ENCODE results near the gene KRTAP4-11. TPM values are rescaled to one million over a fixed set of nuclear protein-coding genes. Genes with fewer than 3 reads are reported as not detected.

Gene KRTAP4-11
- total RNA-seq, 4 donors from 2014 or later, result not detected

DNA sequence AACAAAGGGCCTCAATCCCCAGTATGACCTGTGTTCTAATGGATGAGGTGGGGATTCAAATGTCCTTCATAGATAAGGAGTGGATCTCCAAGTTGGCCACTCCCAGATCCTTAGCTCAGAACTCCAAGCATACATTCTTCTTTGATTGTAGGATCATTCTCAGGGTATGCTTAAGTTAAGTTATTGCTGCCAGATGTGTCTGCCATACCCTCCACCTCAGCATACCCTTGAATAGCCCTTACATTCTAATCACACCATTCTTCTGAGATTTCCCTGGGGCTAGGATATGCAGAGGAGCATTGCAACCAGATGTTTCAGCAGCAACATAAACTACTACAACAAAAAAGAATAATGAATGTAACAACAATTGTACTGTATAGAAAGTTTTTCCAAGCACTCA is 50.9 kb downstream of the KRTAP4-11 start:
- no peak for TF ChIP-seq POLR2A (IDR thresholded peaks at IDR 0.05)
- TF ChIP-seq, protein P1, sequence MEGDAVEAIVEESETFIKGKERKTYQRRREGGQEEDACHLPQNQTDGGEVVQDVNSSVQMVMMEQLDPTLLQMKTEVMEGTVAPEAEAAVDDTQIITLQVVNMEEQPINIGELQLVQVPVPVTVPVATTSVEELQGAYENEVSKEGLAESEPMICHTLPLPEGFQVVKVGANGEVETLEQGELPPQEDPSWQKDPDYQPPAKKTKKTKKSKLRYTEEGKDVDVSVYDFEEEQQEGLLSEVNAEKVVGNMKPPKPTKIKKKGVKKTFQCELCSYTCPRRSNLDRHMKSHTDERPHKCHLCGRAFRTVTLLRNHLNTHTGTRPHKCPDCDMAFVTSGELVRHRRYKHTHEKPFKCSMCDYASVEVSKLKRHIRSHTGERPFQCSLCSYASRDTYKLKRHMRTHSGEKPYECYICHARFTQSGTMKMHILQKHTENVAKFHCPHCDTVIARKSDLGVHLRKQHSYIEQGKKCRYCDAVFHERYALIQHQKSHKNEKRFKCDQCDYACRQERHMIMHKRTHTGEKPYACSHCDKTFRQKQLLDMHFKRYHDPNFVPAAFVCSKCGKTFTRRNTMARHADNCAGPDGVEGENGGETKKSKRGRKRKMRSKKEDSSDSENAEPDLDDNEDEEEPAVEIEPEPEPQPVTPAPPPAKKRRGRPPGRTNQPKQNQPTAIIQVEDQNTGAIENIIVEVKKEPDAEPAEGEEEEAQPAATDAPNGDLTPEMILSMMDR (IDR thresholded peaks at IDR 0.05), result no peak
- no peak for TF ChIP-seq EP300 (IDR thresholded peaks at IDR 0.05)
- Histone ChIP-seq H3K4me1 (no peaks in the 10 kb centered on the region), H3K36me3 (no peaks in the 10 kb centered on the region), H3K4me3 (no peak overlapping the region), H3K9me3 (no peaks in the 10 kb centered on the region), H3K27me3 (no peaks in the 10 kb centered on the region), H3K27ac (no peak overlapping the region)
- no peak for DNase-seq (ENCODE audit: low spot score in 2 of 2)

Other genes with a start within 250 kb of the KRTAP4-11 start
- not detected for gene KRT20, start 233.1 kb downstream of the KRTAP4-11 start, total RNA-seq
- gene KRT23, start 180.7 kb downstream of the KRTAP4-11 start, total RNA-seq, result not detected
- not detected for gene KRT39, start 151.4 kb downstream of the KRTAP4-11 start, total RNA-seq
- gene KRT40, start 134.0 kb downstream of the KRTAP4-11 start, total RNA-seq, result not detected
- not detected for gene KRTAP3-3, start 124.2 kb downstream of the KRTAP4-11 start, total RNA-seq
- not detected for gene KRTAP3-2, start 118.5 kb downstream of the KRTAP4-11 start, total RNA-seq
- gene KRTAP3-1, start 109.2 kb downstream of the KRTAP4-11 start, total RNA-seq, result not detected
- under 1 TPM in 1 of 4 donors, not detected in 3; 0.60 TPM for gene KRTAP1-5, start 91.2 kb downstream of the KRTAP4-11 start, total RNA-seq
- not detected for gene KRTAP1-4, start 88.2 kb downstream of the KRTAP4-11 start, total RNA-seq
- not detected for gene KRTAP1-3, start 83.5 kb downstream of the KRTAP4-11 start, total RNA-seq
- gene KRTAP1-1, start 76.9 kb downstream of the KRTAP4-11 start, total RNA-seq, result not detected
- not detected for gene KRTAP2-1, start 71.1 kb downstream of the KRTAP4-11 start, total RNA-seq
- not detected for gene KRTAP2-2, start 63.1 kb downstream of the KRTAP4-11 start, total RNA-seq
- gene KRTAP2-3, start 58.3 kb downstream of the KRTAP4-11 start, total RNA-seq, result not detected
- gene KRTAP2-4, start 52.5 kb downstream of the KRTAP4-11 start, total RNA-seq, result not detected
- not detected for gene KRTAP4-7, start 34.2 kb downstream of the KRTAP4-11 start, total RNA-seq
- gene KRTAP4-8, start 20.2 kb downstream of the KRTAP4-11 start, total RNA-seq, result not detected
- gene KRTAP4-16, start 16.2 kb downstream of the KRTAP4-11 start, total RNA-seq, result not detected
- not detected for gene KRTAP4-9, start 13.0 kb downstream of the KRTAP4-11 start, total RNA-seq
- not detected for gene KRTAP4-12, start 5.8 kb upstream of the KRTAP4-11 start, total RNA-seq
- not detected for gene KRTAP4-6, start 22.2 kb upstream of the KRTAP4-11 start, total RNA-seq
- gene KRTAP4-5, start 31.5 kb upstream of the KRTAP4-11 start, total RNA-seq, result not detected
- not detected for gene KRTAP4-4, start 42.4 kb upstream of the KRTAP4-11 start, total RNA-seq
- not detected for gene KRTAP4-3, start 49.8 kb upstream of the KRTAP4-11 start, total RNA-seq
- gene KRTAP4-2, start 59.8 kb upstream of the KRTAP4-11 start, total RNA-seq, result not detected
- not detected for gene KRTAP4-1, start 66.5 kb upstream of the KRTAP4-11 start, total RNA-seq
- gene KRTAP9-1, start 71.5 kb upstream of the KRTAP4-11 start, total RNA-seq, result not detected
- not detected for gene KRTAP9-2, start 108.3 kb upstream of the KRTAP4-11 start, total RNA-seq
- gene KRTAP9-3, start 114.1 kb upstream of the KRTAP4-11 start, total RNA-seq, result not detected
- not detected for gene KRTAP9-8, start 119.6 kb upstream of the KRTAP4-11 start, total RNA-seq
- not detected for gene KRTAP9-4, start 131.3 kb upstream of the KRTAP4-11 start, total RNA-seq
- not detected for gene KRTAP9-9, start 137.0 kb upstream of the KRTAP4-11 start, total RNA-seq
- not detected for gene KRTAP9-6, start 147.0 kb upstream of the KRTAP4-11 start, total RNA-seq
- gene KRTAP9-7, start 157.3 kb upstream of the KRTAP4-11 start, total RNA-seq, result not detected
- gene KRTAP29-1, start 184.5 kb upstream of the KRTAP4-11 start, total RNA-seq, result not detected
- not detected for gene KRTAP16-1, start 190.9 kb upstream of the KRTAP4-11 start, total RNA-seq
- gene KRTAP17-1, start 197.3 kb upstream of the KRTAP4-11 start, total RNA-seq, result not detected
- gene KRT33A, start 232.5 kb upstream of the KRTAP4-11 start, total RNA-seq, result not detected

All from tibial nerve (tissue), 4 donors.